ENCODE measurements around the gene THSD7B.

DNA sequence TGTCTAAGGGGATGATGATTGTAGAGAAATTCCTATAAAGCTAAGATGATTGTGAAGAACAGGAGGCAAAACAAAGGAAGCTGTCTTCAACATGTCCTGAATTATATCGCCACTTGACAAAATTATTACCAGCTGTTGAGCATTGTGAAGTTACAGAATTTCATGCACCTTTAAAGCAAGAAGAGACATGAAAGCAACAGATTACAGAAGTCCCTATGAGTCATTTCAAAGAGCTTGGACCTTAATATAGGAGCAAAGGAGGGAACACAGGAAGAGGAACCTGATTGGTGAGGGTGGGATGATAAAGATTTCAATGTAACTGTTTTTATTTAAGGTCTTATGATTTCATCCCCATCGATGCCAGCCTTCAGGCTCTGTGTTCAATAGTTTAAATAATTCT, 672.0 kb downstream of the THSD7B start:
- TF ChIP-seq POLR2A (IDR thresholded peaks at IDR 0.05): no peak
- TF ChIP-seq, protein P1, sequence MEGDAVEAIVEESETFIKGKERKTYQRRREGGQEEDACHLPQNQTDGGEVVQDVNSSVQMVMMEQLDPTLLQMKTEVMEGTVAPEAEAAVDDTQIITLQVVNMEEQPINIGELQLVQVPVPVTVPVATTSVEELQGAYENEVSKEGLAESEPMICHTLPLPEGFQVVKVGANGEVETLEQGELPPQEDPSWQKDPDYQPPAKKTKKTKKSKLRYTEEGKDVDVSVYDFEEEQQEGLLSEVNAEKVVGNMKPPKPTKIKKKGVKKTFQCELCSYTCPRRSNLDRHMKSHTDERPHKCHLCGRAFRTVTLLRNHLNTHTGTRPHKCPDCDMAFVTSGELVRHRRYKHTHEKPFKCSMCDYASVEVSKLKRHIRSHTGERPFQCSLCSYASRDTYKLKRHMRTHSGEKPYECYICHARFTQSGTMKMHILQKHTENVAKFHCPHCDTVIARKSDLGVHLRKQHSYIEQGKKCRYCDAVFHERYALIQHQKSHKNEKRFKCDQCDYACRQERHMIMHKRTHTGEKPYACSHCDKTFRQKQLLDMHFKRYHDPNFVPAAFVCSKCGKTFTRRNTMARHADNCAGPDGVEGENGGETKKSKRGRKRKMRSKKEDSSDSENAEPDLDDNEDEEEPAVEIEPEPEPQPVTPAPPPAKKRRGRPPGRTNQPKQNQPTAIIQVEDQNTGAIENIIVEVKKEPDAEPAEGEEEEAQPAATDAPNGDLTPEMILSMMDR (IDR thresholded peaks at IDR 0.05): no peak

All from Peyer's patch (tissue), 4 donors.